Stimulated activated CD8-positive, alpha-beta memory T cell treated with anti-CD3 and anti-CD28 coated beads, Interleukin-4, amount 100 ng/mL, for 24 hours (primary cell): ENCODE results near the gene MCTP1.

Experiments used
- DNase-seq: peaks from one replicate; pipeline ENCODE4 v3.0.0-alpha.2; 2020; ENCODE audit warnings: low read depth

MCTP1 gene

DNA sequence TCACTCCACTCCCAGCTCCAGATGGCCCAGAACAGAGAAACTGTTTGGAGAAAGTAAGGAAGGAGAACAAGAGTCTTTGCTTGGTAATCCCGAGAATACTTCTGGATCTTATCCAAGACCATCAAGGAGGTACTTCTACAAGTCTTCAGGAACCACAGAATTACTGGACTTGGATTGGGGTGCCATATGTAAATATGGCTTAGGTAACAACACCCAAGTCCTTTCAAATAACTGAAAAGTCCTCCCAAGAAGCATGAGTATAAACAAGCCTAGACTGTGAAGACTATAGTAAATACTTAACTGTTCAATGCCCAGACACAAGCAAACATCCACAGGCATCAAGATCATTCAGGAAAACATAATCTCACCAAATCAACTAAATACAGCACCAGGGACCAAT, 170.0 kb downstream of the MCTP1 start:
- no peak for DNase-seq

DNA sequence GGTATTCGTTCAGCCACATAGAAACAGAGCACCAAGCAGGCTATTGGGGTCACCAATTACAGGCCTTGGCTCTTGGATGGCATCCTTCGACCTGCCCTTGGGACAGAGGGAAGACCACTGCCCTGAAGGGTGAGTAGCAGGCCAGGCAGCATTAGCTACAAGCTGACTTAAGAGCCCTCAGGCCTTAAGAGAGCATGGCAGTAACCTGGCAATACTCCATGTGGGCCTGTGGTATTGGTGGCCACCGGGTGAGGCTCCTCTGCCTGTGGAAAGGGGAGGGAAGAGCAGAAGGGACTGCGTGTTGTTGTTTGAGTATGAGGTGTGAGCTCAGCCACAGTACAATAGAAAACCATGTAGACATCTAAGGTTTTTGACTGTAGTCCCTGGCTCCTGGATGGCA, 170.6 kb downstream of the MCTP1 start:
- no peak for DNase-seq

DNA sequence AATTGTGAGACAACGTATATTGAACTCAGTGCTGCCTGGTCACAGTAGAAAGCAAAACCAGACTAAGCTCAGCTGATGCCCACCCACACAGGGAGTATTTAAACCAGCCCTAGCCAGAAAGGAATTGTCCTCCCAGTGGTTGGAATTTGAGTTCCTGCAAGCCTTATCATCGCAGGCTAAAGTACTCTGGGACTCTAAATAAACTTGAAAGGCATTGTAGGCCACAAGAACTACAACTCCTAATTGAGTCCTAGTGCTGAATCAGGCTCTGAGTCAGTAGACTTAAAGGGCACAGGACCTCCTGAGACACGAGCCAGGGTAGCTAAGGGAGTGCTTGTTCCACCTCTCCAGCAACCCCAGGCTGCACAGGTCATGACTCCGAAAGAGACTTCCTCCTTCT, 171.4 kb downstream of the MCTP1 start:
- no peak for DNase-seq

DNA sequence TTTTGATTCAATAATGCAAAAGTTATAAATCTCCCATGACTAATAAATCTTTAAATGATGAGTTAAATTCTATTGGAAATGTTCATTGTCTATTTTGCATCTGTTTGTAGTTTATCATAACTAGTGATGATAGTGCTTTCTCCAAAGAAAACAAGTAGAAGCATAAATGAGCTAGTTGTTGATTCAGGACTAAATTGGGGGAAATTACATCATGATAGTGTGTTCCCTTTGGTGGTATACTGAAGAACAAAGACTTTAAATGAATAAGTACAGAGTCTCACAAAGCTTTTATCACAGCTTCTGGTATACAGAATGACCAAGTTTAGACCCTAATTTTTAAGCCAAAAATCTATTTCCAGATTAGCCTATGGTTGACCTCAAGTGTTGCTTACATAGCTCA, 173.8 kb downstream of the MCTP1 start:
- DNase-seq: no peak

DNA sequence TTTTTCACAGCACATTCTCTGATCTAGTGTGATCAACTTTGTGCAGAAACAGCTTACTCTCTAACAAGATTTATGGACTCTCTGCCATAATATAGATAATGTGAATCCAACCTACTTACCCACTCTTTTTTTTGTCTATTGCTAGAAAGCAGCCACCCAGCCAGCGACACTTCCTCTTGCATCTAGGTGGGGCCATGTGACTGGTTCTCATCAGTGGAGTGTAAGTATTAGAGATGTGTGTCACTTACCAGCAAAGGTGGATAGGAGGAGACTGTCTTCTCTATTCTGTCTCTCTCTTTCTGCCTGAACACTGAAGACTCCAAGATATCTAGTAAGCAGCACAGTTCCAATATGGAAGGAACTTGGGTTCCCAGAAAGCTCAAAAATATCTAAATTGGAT, 174.8 kb downstream of the MCTP1 start:
- no peak for DNase-seq

DNA sequence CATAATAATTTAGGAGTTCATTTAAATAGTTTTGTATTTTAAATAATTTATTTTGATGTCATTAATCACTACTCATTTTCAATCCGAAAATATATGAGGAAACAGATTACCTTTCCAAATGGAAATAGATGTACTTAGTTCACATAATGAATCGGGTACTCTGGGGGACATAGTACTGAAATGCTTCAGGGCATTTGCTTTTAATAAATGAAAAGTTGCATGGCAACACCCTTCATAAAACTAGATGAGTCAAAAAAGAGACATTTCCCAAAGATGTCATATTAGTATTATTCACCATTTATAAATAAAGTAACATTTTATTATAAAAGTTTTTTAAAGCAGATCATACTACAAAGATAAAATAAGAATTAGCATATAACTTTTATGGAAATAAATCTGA, 177.8 kb downstream of the MCTP1 start:
- no peak for DNase-seq

DNA sequence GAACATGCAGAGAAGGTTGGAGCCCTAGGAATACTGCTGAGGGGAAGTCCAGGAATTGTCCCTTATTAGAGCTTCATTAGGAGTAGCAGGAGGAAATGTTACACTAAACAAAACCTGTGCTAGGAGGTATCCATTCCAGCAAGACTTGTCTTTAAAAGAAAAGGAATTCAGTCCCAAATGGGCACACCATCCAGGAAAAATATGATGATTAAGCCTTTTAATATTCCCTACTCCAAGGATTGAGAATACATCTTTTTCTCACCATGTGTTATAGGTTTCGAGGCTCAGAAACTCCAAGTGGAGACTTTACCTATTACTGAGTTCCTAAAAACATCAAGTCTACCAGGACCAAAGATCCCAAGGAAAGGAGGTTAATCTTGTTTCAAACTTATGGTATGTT, 179.3 kb downstream of the MCTP1 start:
- DNase-seq: no peak

DNA sequence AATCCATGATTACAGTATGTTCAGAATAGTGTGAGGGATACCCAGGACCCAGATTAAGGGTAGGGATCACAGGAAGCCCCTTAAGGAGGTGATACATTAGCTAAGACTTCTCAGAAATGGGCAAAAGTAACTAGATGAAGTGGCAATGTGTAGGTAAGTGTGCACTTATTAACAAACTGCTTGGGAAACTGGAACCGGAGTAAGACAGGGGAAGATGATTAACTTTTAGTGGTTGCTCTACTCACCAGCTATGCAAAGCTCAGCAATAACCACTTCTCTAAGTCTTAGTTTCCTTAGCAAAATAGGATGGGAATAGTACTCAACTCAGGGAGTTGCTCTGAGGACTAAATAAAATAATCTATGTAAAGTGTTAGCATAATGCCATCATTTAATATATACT, 182.2 kb downstream of the MCTP1 start:
- DNase-seq: no peak

DNA sequence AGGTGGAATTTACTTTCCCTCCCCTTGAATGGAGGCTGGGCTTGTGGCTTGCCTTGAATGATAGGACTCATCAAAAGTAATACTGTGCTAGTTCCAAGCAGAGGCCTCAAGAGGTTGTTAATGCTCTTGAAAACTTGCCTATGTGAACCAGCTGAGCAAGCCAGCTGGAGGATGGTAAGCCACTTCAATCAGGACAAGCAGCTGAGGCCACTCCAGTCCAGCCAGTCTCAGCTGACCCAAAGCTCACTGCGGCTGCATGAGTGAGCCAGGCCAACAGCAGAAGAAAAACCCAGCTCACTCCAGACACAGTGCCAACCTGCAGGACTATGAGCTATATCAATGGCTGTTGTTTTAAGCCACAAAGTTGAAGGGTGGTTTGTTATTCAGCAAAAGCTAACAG, 182.8 kb downstream of the MCTP1 start:
- no peak for DNase-seq

DNA sequence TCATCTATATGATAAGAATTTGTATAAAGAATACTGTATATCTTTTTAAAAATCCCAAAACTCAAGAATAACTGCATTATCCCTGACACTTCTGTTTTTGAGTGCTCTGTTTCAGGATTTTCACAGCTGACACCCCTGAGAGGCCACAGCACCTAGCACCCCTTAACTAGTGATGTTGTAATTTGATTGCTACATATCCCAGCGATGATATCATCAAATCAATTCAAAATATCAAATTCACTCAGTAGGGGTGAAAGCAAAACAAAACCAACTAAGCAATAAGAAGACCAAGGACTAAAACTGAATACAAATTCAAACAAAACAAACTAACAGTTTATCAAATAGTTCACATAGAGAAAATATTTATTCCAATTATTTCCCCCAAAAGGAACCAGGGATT, 184.3 kb downstream of the MCTP1 start:
- DNase-seq: no peak

DNA sequence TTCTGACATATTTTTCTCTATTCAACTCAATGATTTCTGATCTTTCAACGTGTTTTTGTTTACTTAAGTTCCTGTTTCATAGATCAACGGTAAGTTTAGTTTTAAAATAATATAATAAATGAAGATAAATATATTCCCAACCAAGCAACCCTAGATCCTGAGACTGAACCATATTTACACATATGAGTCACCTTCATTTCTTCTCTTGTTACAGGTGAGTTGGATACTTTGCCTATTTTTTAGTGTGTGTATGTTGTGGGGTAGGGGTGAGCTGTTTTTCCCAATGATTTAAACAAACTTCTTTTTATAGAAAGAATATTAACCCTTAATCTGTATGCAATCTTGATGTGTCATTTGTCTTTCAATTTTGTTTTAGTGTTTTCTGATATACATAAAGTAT, 186.9 kb downstream of the MCTP1 start:
- no peak for DNase-seq

DNA sequence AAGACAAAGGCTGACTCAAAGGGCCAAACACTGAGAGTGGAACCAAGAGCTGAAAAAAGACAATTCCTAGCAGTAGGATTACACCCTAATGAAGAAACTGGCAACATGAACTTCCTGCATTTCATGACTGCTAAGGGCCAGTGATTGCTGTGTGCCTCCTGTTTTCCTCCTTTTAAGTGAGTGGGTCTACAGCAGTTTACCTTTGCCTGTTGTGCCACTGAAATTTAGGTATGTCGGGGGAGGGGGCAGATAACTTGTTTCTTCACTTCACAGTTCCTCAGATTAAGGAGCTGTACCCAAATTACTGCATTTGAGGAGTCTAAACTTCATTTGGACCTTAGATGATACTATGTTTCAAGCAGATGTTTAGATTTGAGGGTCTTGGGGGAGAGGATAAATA, 191.7 kb downstream of the MCTP1 start:
- DNase-seq: no peak

DNA sequence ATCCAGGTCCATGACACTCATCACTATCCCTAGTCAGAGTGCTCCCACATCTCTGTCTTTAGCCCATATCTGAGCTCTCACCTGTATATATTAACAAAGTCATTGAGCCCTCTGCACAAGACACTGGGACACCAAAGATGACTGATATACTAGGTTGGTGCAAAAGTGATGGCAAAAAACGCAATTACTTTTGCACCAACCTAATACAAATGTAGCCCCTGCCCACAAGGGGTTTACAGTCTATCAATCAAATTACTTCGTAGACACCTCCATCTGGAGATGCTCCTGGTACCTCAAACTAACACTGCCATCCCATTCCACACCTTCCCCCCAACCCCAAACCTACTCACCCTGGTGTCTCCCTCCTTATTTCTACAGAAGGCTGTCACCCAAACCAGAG, 194.1 kb downstream of the MCTP1 start:
- DNase-seq: no peak

DNA sequence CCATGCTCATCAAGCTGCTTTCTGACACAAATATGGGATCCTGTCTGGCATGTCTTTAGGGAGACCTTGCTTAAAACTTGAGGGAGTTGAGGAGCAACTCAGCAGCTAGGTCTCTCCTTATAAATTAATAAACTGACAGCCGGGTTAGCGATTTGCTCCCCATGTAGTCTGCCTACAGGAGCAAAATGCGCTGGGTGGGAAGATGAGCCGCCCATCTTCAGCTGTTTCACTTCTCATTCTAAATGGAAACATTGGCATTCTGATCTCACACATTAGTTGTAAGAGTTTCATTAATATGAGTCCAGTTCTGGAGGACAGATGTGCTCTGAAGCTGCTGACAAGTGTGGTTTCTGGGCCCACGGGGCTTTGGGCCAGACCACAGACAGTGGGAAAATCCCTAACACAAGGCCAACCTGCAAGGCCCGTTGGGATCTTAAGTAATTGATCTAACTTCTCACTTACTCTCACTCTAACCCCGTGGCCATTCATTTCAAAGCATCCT, 197.0 kb downstream of the MCTP1 start:
- no peak for DNase-seq

DNA sequence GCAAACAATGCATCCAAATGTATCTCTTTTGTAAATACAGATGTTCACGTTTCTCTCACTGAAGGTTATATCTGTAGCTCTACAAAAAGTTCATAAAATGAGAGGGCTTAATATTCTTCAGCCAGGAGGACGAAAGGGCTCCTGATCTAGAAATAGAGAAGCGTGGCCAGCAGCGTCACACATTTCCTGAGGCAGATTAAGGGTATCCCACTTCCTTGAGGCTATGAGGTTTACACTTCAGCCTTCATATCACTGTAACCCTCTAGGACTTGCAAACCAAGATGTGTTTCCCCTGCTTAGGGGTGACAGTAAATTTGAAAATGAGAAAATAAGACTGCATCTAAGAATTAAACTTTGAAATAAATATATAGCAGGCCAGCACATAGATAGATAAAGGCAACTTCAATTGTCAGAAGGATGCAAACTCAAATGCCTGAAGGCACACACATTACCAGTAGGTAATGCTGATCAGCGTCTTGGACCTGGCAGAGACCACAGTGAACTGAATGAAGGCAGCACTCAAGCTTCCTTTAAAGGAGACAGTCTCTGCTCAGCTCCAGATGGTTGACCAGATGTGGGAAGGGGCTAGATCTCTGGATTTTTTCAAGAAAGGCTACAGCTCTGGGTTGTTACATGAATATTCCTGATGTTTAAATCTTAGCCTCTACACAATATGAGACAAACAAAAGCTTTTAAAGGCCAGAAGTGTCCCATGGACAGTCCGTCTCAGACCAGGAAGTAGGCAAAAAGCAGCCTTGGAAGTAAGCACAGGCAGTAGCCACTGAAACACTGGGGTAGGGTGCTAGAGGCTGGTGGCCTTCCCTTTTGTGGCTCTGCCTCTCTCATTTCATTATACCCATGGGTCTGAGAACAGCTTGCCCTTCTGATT, 197.7 kb downstream of the MCTP1 start:
- no peak for DNase-seq

DNA sequence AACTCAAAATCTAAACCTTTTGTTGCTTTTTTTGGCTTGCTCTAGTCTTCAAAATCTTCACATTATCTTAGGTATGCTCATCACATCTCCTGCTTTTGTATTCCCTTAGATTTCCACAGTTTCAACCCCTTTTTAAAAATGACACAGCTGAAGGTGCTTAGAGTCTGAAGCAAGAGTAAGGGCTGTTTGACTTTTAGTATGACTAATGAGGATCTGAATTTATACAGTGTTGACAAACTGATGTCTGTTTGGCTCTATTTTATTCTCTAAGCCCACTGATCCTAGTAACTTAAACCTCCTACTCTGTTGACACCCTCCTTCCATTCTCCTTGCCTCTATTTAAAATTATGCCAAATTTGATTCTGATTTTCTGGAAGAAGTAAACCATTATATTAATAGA, 200.1 kb downstream of the MCTP1 start:
- no peak for DNase-seq

DNA sequence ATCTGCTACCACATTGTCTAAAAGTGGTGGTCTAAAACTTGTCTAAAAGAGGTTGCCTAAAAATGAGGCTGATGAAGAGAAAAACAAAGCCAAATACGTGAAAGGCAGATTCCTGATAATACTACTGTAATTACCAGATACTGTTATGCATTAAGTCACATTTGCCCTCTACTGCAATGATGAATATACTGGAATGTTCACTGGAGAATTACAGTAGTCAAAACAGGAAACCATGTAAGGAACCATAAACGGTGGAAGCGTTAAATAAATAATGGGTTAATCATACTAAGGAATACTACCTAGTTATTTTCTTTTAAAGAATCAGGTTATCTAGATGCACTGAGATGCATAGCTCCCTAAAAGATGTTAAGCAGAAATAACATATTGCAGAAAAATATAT, 201.3 kb downstream of the MCTP1 start:
- DNase-seq: no peak

DNA sequence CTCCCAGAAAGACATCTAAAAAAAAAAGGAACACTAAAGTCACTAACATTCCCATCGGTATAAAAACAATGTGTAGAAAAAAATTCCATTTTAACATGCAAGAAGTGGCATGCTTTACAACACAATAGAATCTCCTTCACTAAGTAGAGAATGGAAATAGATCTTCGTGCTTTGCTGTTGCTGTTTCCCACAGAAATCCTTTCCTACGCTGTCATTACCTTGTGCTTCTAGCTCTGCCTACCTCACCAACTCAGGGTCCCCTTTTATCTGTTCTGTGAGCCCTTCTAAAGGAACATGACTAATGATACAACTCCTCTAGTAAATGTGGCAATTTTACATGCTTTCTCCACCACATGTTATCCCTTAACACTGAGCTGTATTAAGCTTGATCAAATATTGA, 202.9 kb downstream of the MCTP1 start:
- no peak for DNase-seq

DNA sequence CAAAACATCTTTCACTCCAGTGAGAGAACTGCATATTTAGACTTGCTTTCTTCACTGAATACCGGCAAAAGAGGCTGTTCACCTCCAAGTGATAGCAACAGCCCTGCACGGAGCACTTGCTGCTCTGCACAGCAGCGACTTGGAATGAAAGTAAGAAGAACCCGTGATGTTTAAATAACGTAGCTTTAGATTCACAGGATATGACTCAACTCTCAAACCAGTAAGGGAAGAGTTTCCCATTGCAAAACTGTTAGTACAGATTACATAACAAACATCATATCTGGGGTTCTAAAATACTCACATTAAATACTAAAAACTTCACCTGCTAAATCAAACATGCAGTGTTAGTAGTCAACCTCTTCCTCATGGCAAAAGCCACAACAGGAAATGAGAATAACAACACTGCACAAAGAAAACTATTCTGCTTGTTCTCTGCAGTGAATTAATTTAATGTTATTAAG, 203.4 kb downstream of the MCTP1 start:
- DNase-seq: no peak

DNA sequence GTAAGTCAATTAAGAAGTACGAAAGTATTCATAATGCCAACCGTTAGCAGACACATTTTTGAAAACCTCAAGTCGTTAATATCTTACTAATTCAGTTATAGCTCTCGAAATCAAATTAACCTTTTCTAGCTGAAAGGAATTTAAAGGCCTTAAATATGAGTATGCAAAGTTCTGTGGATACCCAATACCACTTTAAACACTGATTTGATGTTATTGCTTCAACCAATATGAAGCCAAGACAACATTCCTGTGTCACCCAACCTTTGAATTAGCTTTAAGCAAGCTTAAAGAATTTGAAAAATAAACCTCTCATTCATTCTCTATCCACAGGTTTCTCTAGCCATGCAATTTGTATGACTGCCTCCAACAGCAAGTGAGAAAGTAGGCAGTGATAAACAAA, 204.5 kb downstream of the MCTP1 start:
- DNase-seq: no peak

DNA sequence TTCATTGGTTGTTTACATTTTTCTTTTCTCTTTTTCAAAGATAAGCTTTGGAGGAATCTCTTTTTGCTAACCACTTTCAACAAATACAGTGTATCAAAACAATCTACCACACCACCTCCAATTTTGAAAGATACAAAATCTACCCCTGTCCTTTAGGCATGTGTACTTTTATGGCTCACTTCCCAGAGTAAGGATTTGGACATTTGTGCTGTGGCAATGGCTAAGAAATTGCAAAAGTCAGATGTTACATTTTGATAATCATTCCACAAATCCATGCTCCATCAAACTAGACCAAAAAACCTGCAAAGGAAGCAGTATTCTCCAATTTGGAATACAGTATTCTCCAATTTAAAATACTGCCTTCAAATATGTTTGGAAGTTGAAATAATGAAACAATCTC, 204.9 kb downstream of the MCTP1 start:
- no peak for DNase-seq

DNA sequence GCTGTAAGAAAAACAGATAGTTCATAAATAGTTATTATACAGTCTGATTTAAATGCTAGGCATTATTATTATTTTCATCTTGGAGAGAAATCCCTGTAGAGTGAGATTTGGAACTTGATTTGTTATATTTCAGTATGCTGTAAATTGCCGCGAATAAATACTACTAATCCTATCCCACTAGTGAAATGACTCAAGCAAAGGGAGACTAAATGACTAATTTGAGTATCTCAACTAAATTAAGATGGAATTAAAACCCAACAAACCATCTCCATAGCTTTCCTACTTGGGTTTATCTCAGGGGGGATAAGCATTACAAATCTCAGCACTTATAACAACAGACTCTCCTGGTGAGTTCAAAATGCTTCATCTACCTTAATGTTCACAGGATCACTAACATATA, 206.0 kb downstream of the MCTP1 start:
- no peak for DNase-seq

DNA sequence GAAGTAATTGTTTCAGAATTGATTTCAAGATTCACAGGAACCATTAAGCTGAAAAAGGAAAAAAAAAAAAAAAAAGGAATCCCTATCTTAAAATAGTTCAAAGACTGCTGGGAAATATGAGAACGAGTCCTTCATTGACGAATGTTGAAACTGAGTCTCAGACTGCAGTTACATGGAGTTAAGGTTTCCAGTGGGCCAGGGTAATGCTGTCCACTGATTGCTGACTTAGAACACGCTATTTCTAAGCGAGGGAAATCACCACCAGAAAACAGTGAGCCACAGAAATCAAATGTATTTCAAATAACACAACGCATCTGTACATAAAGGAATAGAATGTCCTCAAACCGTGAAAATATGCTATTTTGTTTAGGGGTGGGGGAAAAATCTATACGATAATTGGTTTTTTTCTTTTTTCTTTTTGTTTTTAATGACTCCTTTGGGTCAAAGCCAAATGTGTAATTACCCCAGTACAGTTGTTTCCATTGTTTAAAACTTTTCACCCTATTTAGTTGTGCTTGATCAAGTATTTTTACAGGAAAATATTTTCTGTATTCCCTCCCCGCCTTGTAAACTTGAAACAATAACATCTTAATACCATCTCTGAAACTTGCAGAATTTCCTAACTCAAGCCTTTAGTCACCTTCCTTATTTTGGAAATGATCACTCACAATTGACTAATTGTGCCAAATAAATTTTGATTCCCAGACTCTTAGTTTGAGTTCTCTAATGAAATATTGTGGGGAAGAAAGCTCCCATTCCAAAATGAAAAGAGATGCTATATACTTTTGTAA, 208.3 kb downstream of the MCTP1 start:
- DNase-seq: no peak
